Mucosa of descending colon (tissue), 3 donors: Measurements from ENCODE around the gene FANCE. TPM values are rescaled to one million over a fixed set of nuclear protein-coding genes. Genes with fewer than 3 reads are reported as not detected.
A peak's percentile ranks its signal among the peaks of the same experiment; 100 is the strongest.
"Not testable (repeated sequence)": the region's sequence is repeated elsewhere in the genome, so short reads cannot be mapped to it uniquely, and the experiment has no call there.

Experiments
- ATAC-seq: fragments of 200-7000 bp; cut with Tn5 transposase; one replicate; pipeline ENCODE4 v1.9.1; 2020; ENCODE audit warnings: mild to moderate bottlenecking, moderate library complexity
- DNase-seq, 3 donors: peaks; one replicate each; pipeline ENCODE4 v3.0.0-alpha.2; 2020
- H3K36me3 ChIP-seq: fragments of 200-600 bp; one replicate; pipeline ENCODE4 v1.8.0; 2021; ENCODE audit warnings: low read depth, mild to moderate bottlenecking
- H3K4me1 ChIP-seq: fragments of 200-600 bp; one replicate; pipeline ENCODE4 v1.8.0; 2021; ENCODE audit warnings: low read depth, mild to moderate bottlenecking
- H3K4me3 ChIP-seq: fragments of 200-600 bp; one replicate; pipeline ENCODE4 v1.8.0; 2021; ENCODE audit warnings: mild to moderate bottlenecking
- H3K9me3 ChIP-seq: fragments of 200-600 bp; one replicate; pipeline ENCODE4 v1.8.0; 2021; ENCODE audit warnings: mild to moderate bottlenecking
- CTCF ChIP-seq: fragments of 200-600 bp; IDR thresholded peaks from one replicate; pipeline ENCODE4 v1.8.0; 2022; ENCODE audit warnings: antibody characterized with exemption, mild to moderate bottlenecking
- intact Hi-C, 2 donors: fragments of 100-400 bp; cut with DNase I in 1 of 2; cut with micrococcal nuclease in 1 of 2; formaldehyde crosslinking; loops; one replicate each; pipeline versions ENCODE4 v1.11.0 to v1.11.1; 2022; cut with DNase I, micrococcal nuclease
- total RNA-seq, 3 donors: library from RNA; stranded (reverse); fragmentation: NEBNext Ultra II Directional in 2 of 3; extraction: Animal tissue kit (Norgen Biotek cat#: 25700) in 2 of 3; gene quantifications; one replicate each; pipeline versions ENCODE4 v1.2.1 to v1.2.4, GENCODE V29; 2021 to 2023
- donor health status: DM: no; HTN: no; CAD: no; lungs with moderate emphysema.
- donor health status: DM: no; HTN: no; CAD: no.
- donor health status: DM: no; HTN: yes; CAD: no.

Gene FANCE
- total RNA-seq, 3 donors from 2014 or later = 4.1 to 5.0 (median 4.4) TPM

GRCh38 chr6:35432291-35432690 lies 19.8 kb upstream of the FANCE start:
- H3K9me3 ChIP-seq = peaks cover 13% of the 10 kb centered on the region
- ATAC-seq (peak; percentile 87), DNase-seq (peak; percentile 75 to 78 (median 75))
- no peak for TF ChIP-seq CTCF
- intact Hi-C loops = no loop called here
- peaks cover 24% of the 10 kb centered on the region for H3K4me1 ChIP-seq
- no peak overlapping the region for H3K4me3 ChIP-seq
- H3K36me3 ChIP-seq = no peaks in the 10 kb centered on the region

GRCh38 chr6:35432702-35433101 lies 19.4 kb upstream of the FANCE start:
- Histone ChIP-seq H3K9me3 (peaks cover 13% of the 10 kb centered on the region), H3K4me1 (peaks cover 24% of the 10 kb centered on the region)
- intact Hi-C loops, DNase-seq, H3K36me3 ChIP-seq, H3K4me3 ChIP-seq, ATAC-seq: not testable (repeated sequence)

- intact Hi-C loops = no loop called here
Measured at GRCh38 chr6:35435074-35435837, 16.9 kb upstream of the FANCE start.

GRCh38 chr6:35436071-35436857 lies 15.9 kb upstream of the FANCE start:
- peak; percentile 28 for ATAC-seq
- no peak overlapping the region for H3K4me3 ChIP-seq
- no peak for TF ChIP-seq CTCF

More at GRCh38 chr6:35435074-35435837, 16.9 kb upstream of the FANCE start:
- no peaks in the 10 kb centered on the region for H3K36me3 ChIP-seq
- TF ChIP-seq CTCF = no peak
- ATAC-seq = peak; percentile 88
- H3K4me3 ChIP-seq = no peak overlapping the region
- H3K9me3 ChIP-seq = no peaks in the 10 kb centered on the region
- DNase-seq = peak; percentile 85 to 96 (median 91)
- peaks cover 24% of the 10 kb centered on the region for H3K4me1 ChIP-seq

GRCh38 chr6:35438378-35439065 lies 13.6 kb upstream of the FANCE start:
- H3K4me1 ChIP-seq = peaks cover 13% of the 10 kb centered on the region
- intact Hi-C loops, H3K36me3 ChIP-seq, H3K4me3 ChIP-seq, ATAC-seq, H3K9me3 ChIP-seq: not testable (repeated sequence)
- DNase-seq = peak in 1 of 3 donors; percentile 33

More at GRCh38 chr6:35436071-35436857, 15.9 kb upstream of the FANCE start:
- intact Hi-C loops = no loop called here
- peak in 2 of 3 donors; percentile 28 to 43 for DNase-seq
- Histone ChIP-seq H3K9me3 (no peaks in the 10 kb centered on the region), H3K36me3 (no peaks in the 10 kb centered on the region), H3K4me1 (peaks cover 24% of the 10 kb centered on the region)

GRCh38 chr6:35439308-35439707 lies 12.8 kb upstream of the FANCE start:
- TF ChIP-seq CTCF = no peak
- no peaks in the 10 kb centered on the region for H3K9me3 ChIP-seq
- H3K4me1 ChIP-seq = peaks cover 13% of the 10 kb centered on the region
- no peak for DNase-seq
- H3K36me3 ChIP-seq = no peaks in the 10 kb centered on the region
- no peak overlapping the region for H3K4me3 ChIP-seq
- intact Hi-C loops = no loop called here
- no peak for ATAC-seq
